SK-N-MC (cell line): Measurements from ENCODE around the gene NR0B2.
"Not testable (repeated sequence)": the region's sequence is repeated elsewhere in the genome, so short reads cannot be mapped to it uniquely, and the experiment has no call there.

ENCODE experiments used
- EZH2 ChIP-seq: fragments of 200-600 bp; sonication (generic); IDR thresholded peaks from one replicate; pipeline ENCODE4 v1.6.1; 2017; ENCODE audit warnings: antibody characterized with exemption
- POLR2AphosphoS5 ChIP-seq: IDR thresholded peaks from 2 replicates; pipeline ENCODE4 v1.6.1; 2012; ENCODE audit warnings: mild to moderate bottlenecking, low read depth, low read length, borderline replicate concordance

- TF ChIP-seq POLR2AphosphoS5, EZH2: not testable (repeated sequence)
Observed at GRCh38 chr1:26873097-26873496, 40.7 kb downstream of the NR0B2 start.
